NCI-H524 treated with DMSO at 0.1 percent for 48 hours (cell line): ENCODE results near the gene CACNA1B.
A peak's percentile ranks its signal among the peaks of the same experiment; 100 is the strongest.

Experiments used
- DNase-seq: peaks from one replicate; lab custom pipeline; 2025; lab: John Stamatoyannopoulos, UW

The CACNA1B gene

GRCh38 chr9:137986268-137987099, 108.9 kb downstream of the CACNA1B start:
- no peak for DNase-seq

- DNase-seq: no peak
Measured at GRCh38 chr9:137987244-137988030, 109.9 kb downstream of the CACNA1B start.

GRCh38 chr9:137988051-137988450, 110.5 kb downstream of the CACNA1B start:
- DNase-seq: no peak

- no peak for DNase-seq
Measured at GRCh38 chr9:137988701-137989100, 111.1 kb downstream of the CACNA1B start.

GRCh38 chr9:137989156-137989555, 111.6 kb downstream of the CACNA1B start:
- DNase-seq: no peak

GRCh38 chr9:137989999-137990715, 112.6 kb downstream of the CACNA1B start:
- no peak for DNase-seq

GRCh38 chr9:138003485-138004190, 126.1 kb downstream of the CACNA1B start:
- no peak for DNase-seq

- DNase-seq: no peak
Measured at GRCh38 chr9:138006576-138007233, 129.1 kb downstream of the CACNA1B start.

- no peak for DNase-seq
Measured at GRCh38 chr9:138007566-138007917, 130.0 kb downstream of the CACNA1B start.

- no peak for DNase-seq
Measured at GRCh38 chr9:138007918-138008841, 130.6 kb downstream of the CACNA1B start.

GRCh38 chr9:138009016-138009802, 131.6 kb downstream of the CACNA1B start:
- peak; percentile 10 for DNase-seq

- peak; percentile 94 for DNase-seq
Measured at GRCh38 chr9:138009803-138010690, 132.5 kb downstream of the CACNA1B start.

- no peak for DNase-seq
Measured at GRCh38 chr9:138010861-138011260, 133.3 kb downstream of the CACNA1B start.

GRCh38 chr9:138011951-138012500, 134.4 kb downstream of the CACNA1B start:
- DNase-seq: no peak

- no peak for DNase-seq
Measured at GRCh38 chr9:138013273-138013672, 135.7 kb downstream of the CACNA1B start.

- no peak for DNase-seq
Measured at GRCh38 chr9:138013836-138014562, 136.4 kb downstream of the CACNA1B start.

- DNase-seq: no peak
Measured at GRCh38 chr9:138014563-138014945, 137.0 kb downstream of the CACNA1B start.
